Urinary bladder (tissue), 4 donors: ENCODE results near the gene TPP1. TPM values are rescaled to one million over a fixed set of nuclear protein-coding genes. Genes with fewer than 3 reads are reported as not detected.
A peak's percentile ranks its signal among the peaks of the same experiment; 100 is the strongest.

ENCODE experiments used
- DNase-seq: peaks from one replicate; pipeline ENCODE4 v3.0.0-alpha.2; 2015; ENCODE audit errors: extremely low spot score
- H3K27ac ChIP-seq: one replicate; pipeline ENCODE4 v1.5.1; 2013; ENCODE audit warnings: low read depth, mild to moderate bottlenecking, moderate library complexity
- H3K36me3 ChIP-seq: one replicate; pipeline ENCODE4 v1.6.1; 2013; ENCODE audit warnings: mild to moderate bottlenecking, moderate library complexity; ENCODE audit not compliant: insufficient read depth
- H3K4me1 ChIP-seq: one replicate; pipeline ENCODE4 v1.6.1; 2013; ENCODE audit warnings: mild to moderate bottlenecking, moderate library complexity; ENCODE audit not compliant: insufficient read depth
- H3K4me3 ChIP-seq: one replicate; pipeline ENCODE4 v1.5.1; 2013; ENCODE audit warnings: low read depth, low read length
- WGBS: extraction: QIAGEN DNeasy Blood & Tissue Kit; methylation state at CpG from one replicate; pipeline ENCODE4 v1.1.7; 2013; 5-methylcytosine and 5-hydroxymethylcytosine counted together
- polyA plus RNA-seq: library from polyadenylated mRNA; stranded (reverse); fragments of 200-250 nt; gene quantifications from one replicate; pipeline ENCODE4 v1.2.3, GENCODE V29; 2013
- total RNA-seq: library from RNA; depleted of rRNA; stranded (reverse); fragments of >200 nt; gene quantifications from one replicate; pipeline ENCODE4 v1.2.3, GENCODE V29; 2014
- donor health status: healthy with polysubstance abuse.
- donor health status: healthy.

TPP1 gene
- total and polyA plus RNA-seq, 2 donors, result 48.9 to 101 TPM

DNA sequence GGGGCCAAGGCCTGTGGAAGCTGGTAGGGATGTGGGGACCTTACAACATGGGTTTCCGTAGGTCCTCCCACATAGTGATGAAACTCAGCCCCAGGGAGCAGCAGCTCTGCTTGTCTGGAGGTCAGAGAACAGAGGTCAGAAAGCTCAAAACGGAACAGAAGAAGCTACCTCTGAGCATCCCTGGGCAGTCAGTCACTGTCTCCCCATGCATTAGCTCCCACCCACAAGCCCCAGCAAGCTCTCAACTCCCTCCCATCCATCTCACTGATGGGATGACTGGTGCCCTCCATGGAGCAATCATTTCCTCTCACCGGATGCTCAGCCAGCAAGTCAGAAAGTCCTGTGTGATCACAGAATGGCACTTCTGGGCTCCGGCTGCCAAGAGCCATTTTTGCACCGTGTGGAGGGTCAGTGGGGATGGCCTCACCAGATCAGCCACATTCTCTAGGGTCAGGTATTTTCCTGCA lies 1.9 kb downstream of the TPP1 start:
- Histone ChIP-seq H3K27ac (no peak overlapping the region), H3K4me3 (no peak overlapping the region), H3K4me1 (no peaks in the 10 kb centered on the region), H3K36me3 (no peaks in the 10 kb centered on the region)
- no peak for DNase-seq
- 82% methylated on average over 5 of the region's 5 CpGs for WGBS

DNA sequence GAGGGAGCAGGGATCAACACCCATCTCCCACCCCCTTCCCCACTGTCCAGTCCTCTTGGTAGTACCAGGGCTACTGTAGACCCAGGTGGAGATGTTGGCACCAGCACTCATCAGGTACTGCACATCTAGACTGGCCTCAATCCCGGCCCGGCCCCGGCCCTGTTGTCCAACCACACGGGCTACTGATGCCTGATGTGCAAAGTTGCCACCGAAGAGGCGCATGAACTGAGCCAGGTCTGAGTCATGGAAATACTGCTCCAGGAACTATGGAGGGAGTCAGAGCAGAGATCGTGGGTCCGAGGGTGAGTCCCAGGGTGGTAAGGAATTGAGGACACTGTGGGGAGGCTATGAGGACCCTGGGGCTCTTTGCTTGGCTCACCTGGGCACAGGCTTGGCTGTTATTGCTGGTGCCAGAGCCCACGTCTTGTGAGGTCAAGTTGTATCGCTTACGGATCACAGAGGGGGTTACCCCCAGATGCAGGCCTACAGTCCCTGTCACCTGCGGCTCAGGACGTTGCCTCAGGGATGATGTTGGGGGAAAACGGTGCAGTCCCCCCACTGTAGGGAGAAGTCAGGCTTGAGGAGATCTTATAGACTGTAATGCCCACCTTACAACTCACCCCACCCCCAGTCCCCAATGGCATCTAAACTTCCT lies 2.5 kb downstream of the TPP1 start:
- Histone ChIP-seq H3K4me3 (no peak overlapping the region), H3K36me3 (no peaks in the 10 kb centered on the region), H3K27ac (no peak overlapping the region), H3K4me1 (no peaks in the 10 kb centered on the region)
- WGBS, result 89% methylated on average over 14 of the region's 14 CpGs
- DNase-seq, result no peak

DNA sequence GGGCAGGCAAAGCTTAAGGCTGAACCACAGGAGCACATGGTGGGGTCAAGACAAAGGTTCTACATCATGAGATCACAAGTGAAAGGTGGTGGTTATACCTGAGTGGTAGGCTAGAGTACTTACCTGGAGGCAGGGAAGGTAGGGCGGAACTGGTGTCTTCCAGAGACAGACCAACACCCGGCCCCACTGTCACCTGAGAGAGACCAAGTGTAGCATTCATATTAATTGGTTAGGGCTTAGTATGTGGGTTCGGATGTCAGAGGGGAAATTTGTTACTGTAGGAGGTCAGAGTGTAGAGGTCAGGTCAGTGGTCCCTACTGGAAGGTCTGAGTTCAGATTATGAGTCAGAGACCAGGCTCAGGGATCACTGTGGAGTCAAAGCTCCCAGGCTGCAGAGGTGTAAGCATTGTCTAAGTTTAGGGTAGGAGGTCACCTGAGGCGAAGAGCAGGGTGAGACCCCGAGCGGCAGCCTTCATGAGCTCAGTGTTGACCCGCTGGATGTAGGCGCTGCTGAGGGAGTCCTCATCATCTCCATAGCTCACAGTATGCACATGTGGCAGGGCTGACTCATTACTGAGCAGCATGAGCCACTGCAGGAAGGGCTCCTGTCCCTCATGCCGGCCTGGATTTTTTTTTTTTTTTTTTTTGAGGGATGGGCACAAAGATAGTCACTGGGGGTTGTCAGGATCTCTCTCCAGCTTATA lies 3.2 kb downstream of the TPP1 start:
- WGBS, result 93% methylated on average over 9 of the region's 9 CpGs
- Histone ChIP-seq H3K4me3 (no peak overlapping the region), H3K36me3 (no peaks in the 10 kb centered on the region), H3K4me1 (no peaks in the 10 kb centered on the region), H3K27ac (no peak overlapping the region)
- DNase-seq, result no peak

DNA sequence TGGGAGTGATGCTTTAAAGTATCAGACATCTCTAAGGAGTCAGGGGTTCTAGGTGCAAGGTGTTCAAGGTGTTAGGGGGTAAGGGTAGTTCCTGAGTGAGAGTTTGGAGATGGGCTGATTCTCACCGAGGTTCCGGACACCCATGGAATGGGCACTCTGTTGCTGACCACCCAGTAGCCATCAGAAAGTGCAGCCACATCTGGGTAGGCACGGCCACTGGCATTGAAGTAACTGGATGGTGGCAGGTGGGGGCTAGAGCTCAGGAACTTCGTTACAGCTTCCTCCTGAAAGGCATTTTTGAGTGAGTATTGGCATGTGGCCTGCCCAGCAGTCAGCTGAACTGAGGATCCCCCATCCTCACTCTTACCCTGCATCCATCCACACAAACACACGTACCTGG lies 4.2 kb downstream of the TPP1 start:
- 95% methylated on average over 5 of the region's 5 CpGs for WGBS
- no peak overlapping the region for H3K4me3 ChIP-seq
- no peak for DNase-seq
- no peak overlapping the region for H3K27ac ChIP-seq
- H3K4me1 ChIP-seq, result no peaks in the 10 kb centered on the region
- H3K36me3 ChIP-seq, result peaks cover 2% of the 10 kb centered on the region

DNA sequence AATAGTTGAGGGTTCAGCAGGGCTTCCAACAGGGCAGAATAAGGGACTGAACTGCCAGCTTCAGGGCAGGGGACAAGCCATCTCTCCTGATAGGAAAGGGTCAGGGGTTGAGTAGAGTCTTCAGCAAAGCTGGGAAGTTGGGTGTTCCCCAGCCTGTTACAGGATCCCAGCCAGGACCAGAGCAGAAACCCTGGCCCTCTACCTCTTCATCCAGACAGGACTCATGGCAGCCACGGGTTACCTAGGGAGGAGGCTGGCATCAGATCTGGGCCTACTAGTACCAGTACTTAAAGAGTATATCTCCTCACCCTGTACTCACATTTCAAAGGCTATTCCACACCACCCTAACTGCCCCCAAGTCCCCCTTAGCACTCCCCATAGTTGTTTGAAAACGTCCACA lies 4.8 kb downstream of the TPP1 start:
- H3K36me3 ChIP-seq, result peaks cover 2% of the 10 kb centered on the region
- H3K4me1 ChIP-seq, result no peaks in the 10 kb centered on the region
- H3K27ac ChIP-seq, result no peak overlapping the region
- no peak overlapping the region for H3K4me3 ChIP-seq
- DNase-seq, result no peak
- WGBS, result 80% methylated on average over 2 of the region's 2 CpGs

DNA sequence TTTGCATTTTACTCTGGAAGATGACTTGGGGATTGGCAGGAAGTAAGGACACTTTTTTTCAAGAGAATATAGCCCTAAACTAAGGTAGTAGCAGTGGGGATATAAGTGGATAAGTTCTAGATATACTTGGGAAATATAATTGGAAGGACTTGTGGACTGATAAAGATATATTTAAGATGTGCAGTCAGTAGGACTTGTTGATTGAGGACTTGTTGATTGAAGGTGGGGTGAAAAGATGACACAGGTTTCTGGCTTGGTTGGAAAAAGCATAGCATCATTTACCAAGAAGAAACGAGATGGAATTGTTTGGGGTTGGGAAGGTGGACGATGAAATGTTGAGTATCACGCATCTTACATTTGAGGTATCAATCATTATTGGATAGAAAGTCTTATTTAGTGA lies 5.7 kb downstream of the TPP1 start:
- no peak for DNase-seq
- H3K4me1 ChIP-seq, result no peaks in the 10 kb centered on the region
- H3K36me3 ChIP-seq, result peaks cover 2% of the 10 kb centered on the region
- H3K4me3 ChIP-seq, result no peak overlapping the region
- no peak overlapping the region for H3K27ac ChIP-seq
- WGBS, result 90% methylated on average over 3 of the region's 3 CpGs

DNA sequence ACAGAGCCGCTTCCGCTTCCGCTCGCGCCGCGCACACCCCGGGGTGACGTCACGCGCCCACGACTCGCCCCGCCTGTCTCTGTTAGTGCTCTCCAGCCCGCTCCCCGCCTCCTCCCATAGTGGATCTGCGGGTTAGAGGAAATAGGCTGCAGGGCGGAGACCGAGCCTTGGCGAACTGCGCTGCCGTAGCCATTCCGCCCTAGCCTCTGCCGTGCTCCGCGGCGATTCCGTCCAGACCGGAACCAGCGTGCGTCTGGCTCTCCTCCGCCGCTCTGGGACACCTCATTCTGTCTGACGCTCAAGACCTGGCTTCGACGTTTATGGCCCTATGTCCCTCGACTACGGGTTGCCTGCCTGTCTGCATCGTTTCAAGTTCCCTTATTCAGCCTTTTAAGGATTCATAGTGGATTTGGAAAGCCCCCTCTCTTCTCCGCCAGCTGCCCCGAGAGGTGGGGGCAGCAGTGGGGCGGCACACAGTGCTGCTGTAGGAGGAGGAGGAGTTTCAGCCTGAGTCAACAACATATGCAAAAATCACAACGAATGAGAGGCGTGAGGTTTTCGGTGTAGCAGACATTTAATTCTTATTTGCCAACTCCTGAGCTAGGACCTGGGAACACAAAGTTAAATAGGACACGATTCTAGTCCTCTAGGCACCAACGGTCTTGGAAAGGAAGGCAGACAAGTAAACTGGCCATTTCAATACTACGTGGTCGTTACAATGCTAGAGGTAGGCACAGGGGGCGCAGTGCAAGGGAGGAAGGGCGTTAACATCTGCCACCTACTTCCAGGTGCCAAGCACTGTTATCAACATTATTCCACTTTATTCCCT lies 6.8 kb downstream of the TPP1 start, which contains the start of gene TAF10:
Gene TAF10, minus strand, starts transcription at position 4 of the 829 bp plus-strand sequence. CDS start 27 bp downstream, outside the sequence.
- Histone ChIP-seq H3K36me3 (peaks cover 2% of the 10 kb centered on the region), H3K27ac (peak within 1 kb of the TSS; percentile 98), H3K4me1 (no peaks in the 10 kb centered on the region), H3K4me3 (peak within 1 kb of the TSS; percentile 93)
- WGBS, result under 1% methylated on average over 51 of the region's 51 CpGs
- DNase-seq, result peak; percentile 91

DNA sequence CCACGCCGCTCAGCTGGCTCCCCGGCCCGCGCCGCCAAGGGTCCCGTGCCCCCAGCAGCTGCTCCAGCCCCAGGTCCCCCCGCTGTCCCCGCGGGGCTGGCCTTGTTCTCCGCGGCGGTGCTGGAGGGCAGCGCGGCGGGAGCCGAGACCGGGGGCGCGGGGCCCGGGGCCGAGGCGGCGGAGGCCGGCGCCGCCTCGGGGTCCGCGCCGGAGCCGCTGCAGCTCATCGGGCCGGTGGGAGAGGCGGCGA lies 7.3 kb downstream of the TPP1 start:
- Histone ChIP-seq H3K4me3 (peak overlapping the region; percentile 93), H3K4me1 (no peaks in the 10 kb centered on the region), H3K36me3 (peaks cover 2% of the 10 kb centered on the region), H3K27ac (peak overlapping the region; percentile 98)
- DNase-seq, result no peak
- WGBS, result under 1% methylated on average over 36 of the region's 36 CpGs

DNA sequence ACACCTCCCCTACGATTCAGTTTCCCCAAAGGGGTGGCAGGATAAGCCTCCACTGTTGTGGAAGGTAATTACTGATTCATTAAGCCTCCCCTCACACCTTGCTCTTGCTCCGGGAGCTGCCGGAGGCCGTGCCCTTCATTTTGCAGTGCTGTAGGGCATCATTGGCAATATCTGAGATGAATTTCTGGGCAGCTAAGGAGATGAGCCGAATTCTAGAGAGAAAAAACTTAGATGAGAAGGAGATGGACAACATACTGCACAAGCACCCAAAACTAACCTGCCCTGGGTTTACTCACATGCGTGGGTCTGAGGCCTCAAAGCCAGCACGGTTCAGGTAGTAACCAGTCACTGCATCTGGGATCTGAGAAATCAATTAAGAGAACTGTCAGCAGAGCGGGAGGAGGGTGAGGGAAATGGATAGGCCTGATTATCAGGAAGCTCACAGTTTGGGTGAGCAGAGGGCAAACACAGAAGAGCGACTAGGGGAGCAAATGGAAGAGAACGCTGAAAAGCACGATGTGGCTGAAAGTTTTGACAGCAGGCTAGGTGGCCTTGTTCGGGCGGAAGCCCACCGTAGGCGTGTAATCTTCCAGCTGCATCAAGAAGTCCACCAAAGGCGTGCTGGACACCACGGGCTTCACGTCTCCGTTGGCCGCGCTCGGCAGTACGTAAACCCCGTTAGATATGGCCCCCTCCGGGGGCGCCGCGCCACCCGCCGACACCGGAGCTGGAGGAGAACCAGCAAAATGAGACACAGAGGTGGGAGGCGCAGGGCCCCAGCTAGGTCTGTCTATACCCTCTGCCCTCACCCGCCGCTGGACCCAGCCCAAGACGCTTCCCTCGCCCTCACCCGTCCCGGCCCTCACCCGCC lies 7.9 kb downstream of the TPP1 start:
- no peak for DNase-seq
- Histone ChIP-seq H3K36me3 (peaks cover 2% of the 10 kb centered on the region), H3K4me1 (no peaks in the 10 kb centered on the region), H3K27ac (peak overlapping the region; percentile 98), H3K4me3 (peak overlapping the region; percentile 93)
- WGBS, result 10% methylated on average over 39 of the region's 39 CpGs

DNA sequence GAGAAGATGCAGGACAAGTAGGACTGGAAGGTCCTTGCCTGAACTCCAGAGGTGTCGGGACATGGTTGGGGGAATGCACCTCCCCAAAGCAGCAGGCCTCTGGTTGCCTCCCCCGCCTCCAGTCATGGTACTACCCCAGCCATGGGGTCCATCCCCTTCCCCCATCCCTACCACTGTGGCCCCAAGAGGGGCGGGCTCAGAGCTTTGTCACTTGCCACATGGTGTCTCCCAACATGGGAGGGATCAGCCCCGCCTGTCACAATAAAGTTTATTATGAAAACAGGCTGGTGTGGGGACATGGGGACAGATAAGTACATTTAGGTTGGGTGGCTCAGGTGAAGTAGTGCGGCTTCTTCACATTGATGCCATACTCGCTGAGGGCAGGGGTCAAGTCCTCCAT lies 8.6 kb downstream of the TPP1 start:
- no peaks in the 10 kb centered on the region for H3K4me1 ChIP-seq
- H3K27ac ChIP-seq, result no peak overlapping the region
- no peak for DNase-seq
- 83% methylated on average over 6 of the region's 6 CpGs for WGBS
- H3K4me3 ChIP-seq, result no peak overlapping the region
- H3K36me3 ChIP-seq, result peaks cover 2% of the 10 kb centered on the region

DNA sequence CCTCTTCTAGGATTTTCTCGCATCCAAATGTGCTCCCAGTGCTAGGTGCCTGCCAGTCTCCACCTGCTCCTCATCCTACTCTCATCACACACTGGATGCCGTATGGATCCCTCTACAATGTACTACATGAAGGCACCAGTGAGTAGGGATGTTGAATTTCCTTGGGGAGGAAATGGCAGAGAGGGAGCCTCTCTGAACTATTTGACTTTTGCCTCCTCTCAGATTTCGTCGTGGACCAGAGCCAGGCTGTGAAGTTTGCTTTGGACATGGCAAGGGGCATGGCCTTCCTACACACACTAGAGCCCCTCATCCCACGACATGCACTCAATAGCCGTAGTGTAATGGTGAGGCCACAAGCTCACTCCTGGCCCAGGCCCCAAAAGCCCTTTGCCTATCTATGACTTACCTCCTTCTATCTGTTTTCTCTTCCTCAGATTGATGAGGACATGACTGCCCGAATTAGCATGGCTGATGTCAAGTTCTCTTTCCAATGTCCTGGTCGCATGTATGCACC lies 9.7 kb downstream of the TPP1 start:
- no peak for DNase-seq
- H3K4me3 ChIP-seq, result no peak overlapping the region
- H3K4me1 ChIP-seq, result no peaks in the 10 kb centered on the region
- H3K36me3 ChIP-seq, result peaks cover 2% of the 10 kb centered on the region
- 71% methylated on average over 8 of the region's 8 CpGs for WGBS
- no peak overlapping the region for H3K27ac ChIP-seq

DNA sequence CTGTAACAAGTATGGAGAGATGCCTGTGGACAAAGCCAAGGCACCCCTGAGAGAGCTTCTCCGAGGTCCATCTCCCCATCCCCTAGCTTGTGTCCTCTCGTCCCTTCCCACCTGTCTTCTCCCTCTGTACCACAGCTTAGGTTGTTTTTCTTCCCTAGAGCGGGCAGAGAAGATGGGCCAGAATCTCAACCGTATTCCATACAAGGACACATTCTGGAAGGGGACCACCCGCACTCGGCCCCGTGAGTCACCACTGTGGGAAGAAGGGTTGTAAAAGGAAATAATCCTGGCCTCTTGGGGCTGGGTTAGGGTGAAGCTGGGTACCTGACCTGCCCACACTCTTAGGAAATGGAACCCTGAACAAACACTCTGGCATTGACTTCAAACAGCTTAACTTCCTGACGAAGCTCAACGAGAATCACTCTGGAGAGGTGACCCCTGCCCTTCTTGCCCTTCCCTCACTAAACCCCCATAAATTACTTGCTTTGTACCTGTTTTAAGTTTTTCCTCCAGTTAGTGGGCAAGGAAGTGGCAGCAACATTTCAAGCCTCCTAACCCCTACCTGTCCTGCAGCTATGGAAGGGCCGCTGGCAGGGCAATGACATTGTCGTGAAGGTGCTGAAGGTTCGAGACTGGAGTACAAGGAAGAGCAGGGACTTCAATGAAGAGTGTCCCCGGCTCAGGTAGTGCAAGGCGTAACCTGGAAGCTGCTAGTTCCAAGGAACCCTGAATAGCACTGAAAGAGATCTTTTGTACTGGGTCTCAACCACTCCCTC lies 10.3 kb downstream of the TPP1 start:
- peaks cover 2% of the 10 kb centered on the region for H3K36me3 ChIP-seq
- no peaks in the 10 kb centered on the region for H3K4me1 ChIP-seq
- no peak for DNase-seq
- H3K4me3 ChIP-seq, result no peak overlapping the region
- no peak overlapping the region for H3K27ac ChIP-seq
- WGBS, result 69% methylated on average over 14 of the region's 14 CpGs
